Heart right ventricle (tissue), 16 donors: ENCODE measurements around the gene TRIM25. TPM values are rescaled to one million over a fixed set of nuclear protein-coding genes. Genes with fewer than 3 reads are reported as not detected.

ENCODE experiments used
- ATAC-seq, 8 donors: fragments of 200-7000 bp; cut with Tn5 transposase; one replicate each; pipeline ENCODE4 v1.9.1; 2020; ENCODE audit warnings: mild to moderate bottlenecking in 8 of 8, moderate library complexity in 8 of 8, moderate number of reproducible peaks in 1 of 8
- DNase-seq, 2 donors: peaks; one replicate each; pipeline ENCODE4 v3.0.0-alpha.2; 2020
- H3K27ac ChIP-seq, 10 donors: fragments of 200-600 bp; sonication (generic) in 2 of 10; one replicate each; pipeline versions ENCODE4 v1.5.0 to v1.8.0; 2020 to 2022; ENCODE audit warnings: mild to moderate bottlenecking in 3 of 10
- H3K27me3 ChIP-seq, 7 donors: fragments of 200-600 bp; one replicate each; pipeline ENCODE4 v1.8.0; 2021 to 2022; ENCODE audit warnings: mild to moderate bottlenecking in 2 of 7
- H3K36me3 ChIP-seq, 9 donors: fragments of 200-600 bp; sonication (generic) in 1 of 9; one replicate each; pipeline versions ENCODE4 v1.5.0 to v1.8.0; 2020 to 2022; ENCODE audit warnings: mild to moderate bottlenecking in 2 of 9
- H3K4me1 ChIP-seq, 9 donors: fragments of 200-600 bp; sonication (generic) in 1 of 9; one replicate each; pipeline versions ENCODE4 v1.5.0 to v1.8.0; 2020 to 2022; ENCODE audit warnings: mild to moderate bottlenecking in 4 of 9
- H3K4me3 ChIP-seq, 10 donors: fragments of 200-600 bp; sonication (generic) in 2 of 10; one replicate each; pipeline versions ENCODE4 v1.5.0 to v1.8.0; 2020 to 2022; ENCODE audit warnings: mild to moderate bottlenecking in 7 of 10, moderate library complexity in 2 of 10
- H3K9me3 ChIP-seq, 11 donors: fragments of 200-600 bp in 10 of 11; sonication (generic) in 2 of 11; one replicate each; pipeline versions ENCODE4 v1.5.0 to v1.8.0; 2013 to 2022; ENCODE audit warnings: mild to moderate bottlenecking in 2 of 11, control low read depth in 1 of 11, moderate library complexity in 1 of 11
- WGBS, 2 donors: extraction: QIAGEN DNeasy Blood & Tissue Kit; methylation state at CpG; one replicate each; pipeline ENCODE4 v1.1.7; 2013; ENCODE audit warnings: inconsistent platforms in 1 of 2; 5-methylcytosine and 5-hydroxymethylcytosine counted together
- intact Hi-C, 10 donors: fragments of 100-400 bp; cut with DNase I; formaldehyde crosslinking; loops; one replicate each; pipeline versions ENCODE4 v1.11.1 to v1.14.2; 2022
- polyA plus RNA-seq, 2 donors: library from polyadenylated mRNA; stranded (reverse); fragments of 200-250 nt; gene quantifications; one replicate each; pipeline ENCODE4 v1.2.3, GENCODE V29; 2013
- total RNA-seq, 10 donors: library from RNA; stranded (reverse); fragmentation: NEBNext Ultra II Directional in 3 of 10; extraction: Animal tissue kit (Norgen Biotek cat#: 25700) in 3 of 10; gene quantifications; one replicate each; pipeline versions ENCODE4 v1.2.1 to v1.2.4, GENCODE V29; 2021 to 2023
- TF ChIP-seq, protein P1 (sequence below), 9 donors: fragments of 200-600 bp; sonication (generic) in 2 of 9; IDR thresholded peaks; one replicate each; pipeline versions ENCODE4 v1.5.0 to v1.8.0; 2021 to 2022; ENCODE audit warnings: antibody characterized with exemption in 9 of 9, mild to moderate bottlenecking in 5 of 9, moderate library complexity in 1 of 9
- donor health status: Arrhythmogenic right ventricular cardiomyopathy.
- donor health status: ischemic (EF 13 %, LVEDD 7.1; RV severe dilation, severe dysfunction).
- donor health status: healthy with polysubstance abuse.
- donor health status: DM: no; HTN: yes; CAD: no.
- donor health status: DM: no; HTN: no; CAD: no.
- donor health status: ischemic (EF 25% LVEDD 6.9; RV normal size, moderate dysfunction).
- donor health status: ischemic (EF 25% LVEDD 5.7; RV mildly dilated, moderate dysfunction).
- donor health status: healthy.
- donor health status: DM: yes; HTN: yes; CAD: no.
- donor health status: Ischemic cardiomyopathy.
- donor health status: ischemic (EF 35%, LVEDD 5.7; RV mildly dilated, moderate dysfunction).
- donor health status: nonischemic (EF 11% LVEDD 7.7; RV severe dilation, severe dysfunction).
- donor health status: DM: yes; HTN: yes; CAD: no.
- donor health status: PGD.
- donor health status: ischemic (EF 29% LVEDD 5.4; RV normal size, mild dysfunction).
- donor health status: nonischemic (EF 23%, LVEDD 6.1; RV moderate dilation, normal function).

TRIM25 gene
- total and polyA plus RNA-seq, 12 donors = 4.9 to 32.7 (median 15.2) TPM

DNA sequence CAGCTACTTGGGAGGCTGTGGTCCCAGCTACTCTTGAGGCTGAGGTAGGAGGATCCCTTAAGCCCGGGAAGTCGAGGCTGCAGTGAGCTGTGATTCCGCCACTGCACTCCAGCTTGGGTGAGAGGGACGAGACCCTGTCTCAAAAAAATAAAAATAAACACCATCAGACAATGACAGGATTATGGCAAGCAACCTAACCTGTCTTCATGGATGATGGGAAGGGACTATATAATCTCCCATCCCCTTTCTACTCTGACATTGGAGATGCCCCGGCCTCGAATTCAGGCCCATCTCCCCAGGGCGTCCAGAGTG, 893 bp downstream of the TRIM25 start:
- no peaks in the 10 kb centered on the region for H3K27me3 ChIP-seq
- H3K27ac ChIP-seq = peak overlapping the region in 9 of 10 donors; percentile 79 to 96 (median 91)
- TF ChIP-seq, protein P1, sequence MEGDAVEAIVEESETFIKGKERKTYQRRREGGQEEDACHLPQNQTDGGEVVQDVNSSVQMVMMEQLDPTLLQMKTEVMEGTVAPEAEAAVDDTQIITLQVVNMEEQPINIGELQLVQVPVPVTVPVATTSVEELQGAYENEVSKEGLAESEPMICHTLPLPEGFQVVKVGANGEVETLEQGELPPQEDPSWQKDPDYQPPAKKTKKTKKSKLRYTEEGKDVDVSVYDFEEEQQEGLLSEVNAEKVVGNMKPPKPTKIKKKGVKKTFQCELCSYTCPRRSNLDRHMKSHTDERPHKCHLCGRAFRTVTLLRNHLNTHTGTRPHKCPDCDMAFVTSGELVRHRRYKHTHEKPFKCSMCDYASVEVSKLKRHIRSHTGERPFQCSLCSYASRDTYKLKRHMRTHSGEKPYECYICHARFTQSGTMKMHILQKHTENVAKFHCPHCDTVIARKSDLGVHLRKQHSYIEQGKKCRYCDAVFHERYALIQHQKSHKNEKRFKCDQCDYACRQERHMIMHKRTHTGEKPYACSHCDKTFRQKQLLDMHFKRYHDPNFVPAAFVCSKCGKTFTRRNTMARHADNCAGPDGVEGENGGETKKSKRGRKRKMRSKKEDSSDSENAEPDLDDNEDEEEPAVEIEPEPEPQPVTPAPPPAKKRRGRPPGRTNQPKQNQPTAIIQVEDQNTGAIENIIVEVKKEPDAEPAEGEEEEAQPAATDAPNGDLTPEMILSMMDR (IDR thresholded peaks at IDR 0.05) = no peak
- peak overlapping the region; percentile 66 to 99 (median 90) for H3K4me3 ChIP-seq
- WGBS, 2 donors = 44 to 60% methylated on average over 7 of the region's 7 CpGs
- ATAC-seq (no peak), DNase-seq (no peak)
- H3K36me3 ChIP-seq = peaks cover 0 to 27% (median 4%) of the 10 kb centered on the region in 9 donors
- H3K9me3 ChIP-seq = peaks cover 0 to 8% (median 5%) of the 10 kb centered on the region in 11 donors
- intact Hi-C loops = loop anchor here in 3 of 10 donors (5.0 kb wide), 3 partner anchors 76 to 91 kb away; partner anchors contain the start of genes C17orf67 (in 1 of the 3) and DGKE (in 1 of the 3)
- H3K4me1 ChIP-seq = peaks cover 5 to 75% (median 53%) of the 10 kb centered on the region in 9 donors

- Histone ChIP-seq H3K36me3 (peaks cover 0 to 33% (median 9%) of the 10 kb centered on the region in 9 donors), H3K4me3 (peak overlapping the region; percentile 66 to 99 (median 90)), H3K27ac (peak overlapping the region in 9 of 10 donors; percentile 13 to 96 (median 91)), H3K4me1 (peaks cover 5 to 77% (median 53%) of the 10 kb centered on the region in 9 donors), H3K27me3 (no peaks in the 10 kb centered on the region), H3K9me3 (peaks cover 0 to 3% (median under 1%) of the 10 kb centered on the region in 11 donors)
- ATAC-seq (no peak), DNase-seq (peak; percentile 15 to 36)
- 56 to 71% methylated on average over 21 of the region's 21 CpGs for WGBS, 2 donors
- intact Hi-C loops = loop anchor here in 3 of 10 donors (5.0 kb wide), 3 partner anchors 75 to 90 kb away; partner anchors contain the start of genes C17orf67 (in 1 of the 3) and DGKE (in 1 of the 3)
- TF ChIP-seq, protein P1 (IDR thresholded peaks at IDR 0.05) = no peak
These were observed 1.5 kb downstream of the TRIM25 start for GRCh38 chr17:56912105-56912999.

- H3K36me3 ChIP-seq = peaks cover 0 to 49% (median 23%) of the 10 kb centered on the region in 9 donors
- H3K27me3 ChIP-seq = no peaks in the 10 kb centered on the region
- TF ChIP-seq, protein P1 (IDR thresholded peaks at IDR 0.05) = no peak
- H3K4me3 ChIP-seq = peak overlapping the region in 7 of 10 donors; percentile 15 to 98 (median 89)
- no peaks in the 10 kb centered on the region for H3K9me3 ChIP-seq
- ATAC-seq (no peak), DNase-seq (no peak)
- intact Hi-C loops = loop anchor here in 3 of 10 donors (5.0 kb wide), 3 partner anchors 73 to 88 kb away; partner anchors contain the start of genes C17orf67 (in 1 of the 3) and DGKE (in 1 of the 3)
- H3K4me1 ChIP-seq = peaks cover 5 to 70% (median 53%) of the 10 kb centered on the region in 9 donors
- 78 to 80% methylated on average over 7 of the region's 7 CpGs for WGBS, 2 donors
- H3K27ac ChIP-seq = peak overlapping the region in 9 of 10 donors; percentile 47 to 95 (median 91)
These were observed 3.2 kb downstream of the TRIM25 start for GRCh38 chr17:56910509-56911235.
